SK-N-MC (cell line): Measurements from ENCODE around the gene HSPA1L.
A peak's percentile ranks its signal among the peaks of the same experiment; 100 is the strongest.
"Not testable (repeated sequence)": the region's sequence is repeated elsewhere in the genome, so short reads cannot be mapped to it uniquely, and the experiment has no call there.

ENCODE experiments used
- DNase-seq: peaks from one replicate; pipeline ENCODE4 v3.0.0-alpha.2; 2011; ENCODE audit warnings: low read depth, low spot score
- H3K27ac ChIP-seq: fragments of 200-600 bp; sonication (generic); 2 replicates; pipeline ENCODE4 v1.5.1; 2016; ENCODE audit warnings: mixed run types
- H3K36me3 ChIP-seq: fragments of 200-600 bp; sonication (generic); 2 replicates; pipeline ENCODE4 v1.6.1; 2017; ENCODE audit warnings: antibody characterized with exemption, low read length, mixed read lengths; ENCODE audit not compliant: insufficient read depth
- H3K4me3 ChIP-seq: fragments of 200-600 bp; sonication (generic); 2 replicates; pipeline ENCODE4 v1.5.1; 2016
- H3K9ac ChIP-seq: fragments of 200-600 bp; sonication (generic); 2 replicates; pipeline ENCODE4 v1.8.0; 2017; ENCODE audit warnings: mixed run types, mixed read lengths; ENCODE audit not compliant: insufficient read length
- H3K9me3 ChIP-seq: fragments of 200-600 bp; sonication (generic); 2 replicates; pipeline ENCODE4 v1.6.1; 2017; ENCODE audit warnings: low read depth, mild to moderate bottlenecking, antibody characterized with exemption, low read length, moderate library complexity, mixed read lengths
- EZH2 ChIP-seq: fragments of 200-600 bp; sonication (generic); IDR thresholded peaks from one replicate; pipeline ENCODE4 v1.6.1; 2017; ENCODE audit warnings: antibody characterized with exemption
- FOXP2 ChIP-seq: optimal IDR thresholded peaks from 2 replicates; pipeline ENCODE3; 2011; ENCODE audit warnings: mild to moderate bottlenecking, moderate library complexity; ENCODE audit not compliant: insufficient read depth; ENCODE audit errors: extremely low read length, control extremely low read depth
- POLR2AphosphoS5 ChIP-seq: IDR thresholded peaks from 2 replicates; pipeline ENCODE4 v1.6.1; 2012; ENCODE audit warnings: mild to moderate bottlenecking, low read depth, low read length, borderline replicate concordance

HSPA1L gene

GRCh38 chr6:31821301-31822035, 6.4 kb upstream of the HSPA1L start:
- peak overlapping the region; percentile 29; the same call in 1 of the 2 replicates for H3K27ac ChIP-seq

GRCh38 chr6:31820399-31820798, 5.3 kb upstream of the HSPA1L start:
- H3K9me3 ChIP-seq, H3K36me3 ChIP-seq, DNase-seq, H3K9ac ChIP-seq, H3K4me3 ChIP-seq: not testable (repeated sequence)
- H3K27ac ChIP-seq, result peak overlapping the region; percentile 29; the same call in 1 of the 2 replicates

More at GRCh38 chr6:31821301-31822035, 6.4 kb upstream of the HSPA1L start:
- H3K4me3 ChIP-seq, result peak overlapping the region; percentile 54
- no peak for TF ChIP-seq EZH2
- no peak for TF ChIP-seq FOXP2
- TF ChIP-seq POLR2AphosphoS5, result no peak
- no peak for DNase-seq
- H3K36me3 ChIP-seq, result no peaks in the 10 kb centered on the region
- H3K9ac ChIP-seq, result peak overlapping the region; percentile 9
- no peaks in the 10 kb centered on the region for H3K9me3 ChIP-seq

- H3K9ac ChIP-seq, result no peak overlapping the region
- no peak overlapping the region for H3K4me3 ChIP-seq
- H3K36me3 ChIP-seq, result no peaks in the 10 kb centered on the region
- TF ChIP-seq EZH2 (no peak), POLR2AphosphoS5 (no peak), FOXP2 (no peak)
- peak overlapping the region; percentile 4; the same call in 1 of the 2 replicates for H3K27ac ChIP-seq
- no peak for DNase-seq
- no peaks in the 10 kb centered on the region for H3K9me3 ChIP-seq
These were observed 4.8 kb upstream of the HSPA1L start for GRCh38 chr6:31819871-31820299.

GRCh38 chr6:31817929-31818511, 2.9 kb upstream of the HSPA1L start:
- Histone ChIP-seq H3K9ac (peak overlapping the region; percentile 62), H3K4me3 (peak overlapping the region; percentile 77)

GRCh38 chr6:31817133-31817928, 2.2 kb upstream of the HSPA1L start:
- H3K4me3 ChIP-seq, result peak overlapping the region; percentile 77
- H3K36me3 ChIP-seq, H3K9me3 ChIP-seq, H3K27ac ChIP-seq, DNase-seq: not testable (repeated sequence)
- H3K9ac ChIP-seq, result peak overlapping the region; percentile 62

More at GRCh38 chr6:31817929-31818511, 2.9 kb upstream of the HSPA1L start:
- not testable (repeated sequence) for H3K36me3 ChIP-seq, H3K27ac ChIP-seq, DNase-seq, H3K9me3 ChIP-seq

- peak overlapping the region; percentile 66 for H3K9ac ChIP-seq
- H3K9me3 ChIP-seq, result no peaks in the 10 kb centered on the region
- H3K4me3 ChIP-seq, result peak overlapping the region; percentile 82
- H3K27ac ChIP-seq, result peak overlapping the region; percentile 98
- peak; percentile 95 for DNase-seq
- H3K36me3 ChIP-seq, result no peaks in the 10 kb centered on the region
- peak; percentile 43; the same call in 1 of the 2 replicates for TF ChIP-seq POLR2AphosphoS5
- no peak for TF ChIP-seq FOXP2
- no peak for TF ChIP-seq EZH2
These were observed 432 bp downstream of the HSPA1L start for GRCh38 chr6:31814677-31815024.

GRCh38 chr6:31813465-31813849, 1.6 kb downstream of the HSPA1L start:
- Histone ChIP-seq H3K9me3 (no peaks in the 10 kb centered on the region), H3K4me3 (peak overlapping the region; percentile 48; the same call in 1 of the 2 replicates), H3K9ac (peak overlapping the region; percentile 46), H3K36me3 (no peaks in the 10 kb centered on the region), H3K27ac (peak overlapping the region; percentile 88)
- no peak for DNase-seq
- TF ChIP-seq FOXP2 (no peak), EZH2 (no peak), POLR2AphosphoS5 (no peak)

- TF ChIP-seq EZH2 (no peak), POLR2AphosphoS5 (no peak), FOXP2 (no peak)
- no peak overlapping the region for H3K9ac ChIP-seq
These were observed 3.4 kb downstream of the HSPA1L start for GRCh38 chr6:31811645-31812044.

GRCh38 chr6:31808599-31808998, 6.5 kb downstream of the HSPA1L start:
- H3K9ac ChIP-seq, H3K9me3 ChIP-seq, H3K4me3 ChIP-seq, H3K36me3 ChIP-seq, DNase-seq, H3K27ac ChIP-seq: not testable (repeated sequence)

More at GRCh38 chr6:31811645-31812044, 3.4 kb downstream of the HSPA1L start:
- Histone ChIP-seq H3K9me3 (no peaks in the 10 kb centered on the region), H3K4me3 (no peak overlapping the region), H3K36me3 (no peaks in the 10 kb centered on the region), H3K27ac (no peak overlapping the region)
- DNase-seq, result no peak
